Sigmoid colon (tissue), 3 donors: Measurements from ENCODE around the gene FGF19.

ENCODE experiments used
- POLR2A ChIP-seq, 2 donors: fragments of 450-650 bp; IDR thresholded peaks; one replicate each; pipeline ENCODE4 v1.6.1; 2016; ENCODE audit warnings: antibody characterized with exemption in 2 of 2, mild to moderate bottlenecking in 2 of 2, moderate library complexity in 2 of 2
- TF ChIP-seq, protein P1 (sequence below), 4 experiments: fragments of 450-650 bp in 3 of 4; fragments of 200-600 bp in 1 of 4; IDR thresholded peaks; one replicate each; pipeline ENCODE4 v1.5.1; 2016 to 2019; ENCODE audit warnings: antibody characterized with exemption in 4 of 4, mild to moderate bottlenecking in 3 of 4, moderate library complexity in 2 of 4

DNA sequence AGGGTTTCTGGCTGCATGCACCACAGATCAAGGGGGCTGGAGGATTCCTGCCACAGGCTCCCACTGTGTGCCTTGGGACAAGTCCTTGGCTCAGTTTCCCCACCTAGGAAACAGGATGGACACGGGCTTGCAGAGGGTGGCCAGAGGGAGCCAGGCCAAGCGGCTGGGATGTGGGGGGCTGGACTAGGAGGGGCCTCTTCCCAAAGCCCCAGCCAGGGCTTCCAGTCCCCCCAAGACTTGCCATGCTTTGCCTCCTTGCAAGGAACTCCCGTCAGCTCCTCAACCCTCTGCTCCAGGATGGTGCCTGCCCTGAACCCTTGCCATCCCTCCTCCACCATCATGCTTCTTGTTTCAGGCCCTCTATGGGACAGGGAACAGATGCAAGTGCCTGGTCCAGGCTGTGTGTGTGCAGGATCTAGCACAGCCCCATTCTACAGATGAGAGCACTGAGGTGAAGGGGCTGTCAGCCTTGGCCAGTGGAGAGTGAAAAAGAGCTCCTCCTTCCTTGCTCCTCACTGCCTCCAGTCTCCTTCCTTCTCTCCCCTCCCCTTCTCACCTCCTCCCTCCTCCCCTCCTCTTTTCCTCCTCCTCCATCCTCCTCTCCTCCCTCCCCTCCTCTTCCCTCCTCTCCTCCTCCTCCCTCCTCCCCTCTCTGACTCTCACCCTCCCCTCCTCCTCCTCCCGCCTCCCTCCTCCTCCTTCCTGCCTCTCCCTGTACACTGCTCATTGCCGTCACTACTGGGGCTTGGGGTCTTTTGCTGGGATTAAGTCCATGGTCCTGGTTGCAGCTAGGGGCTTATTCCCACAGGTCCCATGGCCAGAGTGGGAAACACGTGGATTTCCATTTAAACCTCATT is 13.3 kb upstream of the FGF19 start:
- no peak for TF ChIP-seq POLR2A (IDR thresholded peaks at IDR 0.05)
- TF ChIP-seq, protein P1, sequence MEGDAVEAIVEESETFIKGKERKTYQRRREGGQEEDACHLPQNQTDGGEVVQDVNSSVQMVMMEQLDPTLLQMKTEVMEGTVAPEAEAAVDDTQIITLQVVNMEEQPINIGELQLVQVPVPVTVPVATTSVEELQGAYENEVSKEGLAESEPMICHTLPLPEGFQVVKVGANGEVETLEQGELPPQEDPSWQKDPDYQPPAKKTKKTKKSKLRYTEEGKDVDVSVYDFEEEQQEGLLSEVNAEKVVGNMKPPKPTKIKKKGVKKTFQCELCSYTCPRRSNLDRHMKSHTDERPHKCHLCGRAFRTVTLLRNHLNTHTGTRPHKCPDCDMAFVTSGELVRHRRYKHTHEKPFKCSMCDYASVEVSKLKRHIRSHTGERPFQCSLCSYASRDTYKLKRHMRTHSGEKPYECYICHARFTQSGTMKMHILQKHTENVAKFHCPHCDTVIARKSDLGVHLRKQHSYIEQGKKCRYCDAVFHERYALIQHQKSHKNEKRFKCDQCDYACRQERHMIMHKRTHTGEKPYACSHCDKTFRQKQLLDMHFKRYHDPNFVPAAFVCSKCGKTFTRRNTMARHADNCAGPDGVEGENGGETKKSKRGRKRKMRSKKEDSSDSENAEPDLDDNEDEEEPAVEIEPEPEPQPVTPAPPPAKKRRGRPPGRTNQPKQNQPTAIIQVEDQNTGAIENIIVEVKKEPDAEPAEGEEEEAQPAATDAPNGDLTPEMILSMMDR (IDR thresholded peaks at IDR 0.05): no peak
